Lung (tissue), 12 donors: ENCODE measurements around the gene ADAM12. TPM values are rescaled to one million over a fixed set of nuclear protein-coding genes. Genes with fewer than 3 reads are reported as not detected.

Source experiments
- ATAC-seq: fragments of 200-7000 bp; cut with Tn5 transposase; one replicate; pipeline ENCODE4 v1.9.1; 2020; ENCODE audit warnings: moderate number of reproducible peaks; ENCODE audit not compliant: insufficient read depth, low FRiP score
- DNase-seq, 3 donors: peaks; one replicate each; pipeline ENCODE4 v3.0.0-alpha.2; 2013 to 2017
- H3K27ac ChIP-seq, 2 donors: one replicate each; pipeline ENCODE4 v1.5.1; 2013; ENCODE audit warnings: mild to moderate bottlenecking in 2 of 2, moderate library complexity in 2 of 2, control low read depth in 1 of 2, inconsistent platforms in 1 of 2, low read depth in 1 of 2, low read length in 1 of 2
- H3K27me3 ChIP-seq, 3 donors: one replicate each; pipeline ENCODE4 v1.5.1; 2013; ENCODE audit warnings: low read length in 2 of 3; ENCODE audit not compliant: control insufficient read depth in 3 of 3, insufficient read depth in 3 of 3
- H3K36me3 ChIP-seq, 4 donors: one replicate each; pipeline ENCODE4 v1.5.1; 2013; ENCODE audit warnings: low read length in 4 of 4, mild to moderate bottlenecking in 1 of 4, moderate library complexity in 1 of 4; ENCODE audit not compliant: control insufficient read depth in 4 of 4, insufficient read depth in 4 of 4
- H3K4me1 ChIP-seq, 5 donors: one replicate each; pipeline ENCODE4 v1.5.1; 2013; ENCODE audit warnings: low read length in 5 of 5, mild to moderate bottlenecking in 2 of 5, moderate library complexity in 1 of 5; ENCODE audit not compliant: control insufficient read depth in 5 of 5, insufficient read depth in 5 of 5
- H3K4me3 ChIP-seq: one replicate; pipeline ENCODE4 v1.5.1; 2013; ENCODE audit warnings: mild to moderate bottlenecking, control low read depth, moderate library complexity
- H3K9ac ChIP-seq, 2 donors: one replicate each; pipeline ENCODE4 v1.5.1; 2013; ENCODE audit warnings: low read length in 2 of 2, control low read depth in 1 of 2; ENCODE audit not compliant: insufficient read depth in 1 of 2
- H3K9me3 ChIP-seq, 4 donors: one replicate each; pipeline ENCODE4 v1.5.1; 2013; ENCODE audit warnings: low read length in 3 of 4, mild to moderate bottlenecking in 1 of 4, moderate library complexity in 1 of 4; ENCODE audit not compliant: control insufficient read depth in 4 of 4, insufficient read depth in 3 of 4
- CTCF ChIP-seq: IDR thresholded peaks from 2 replicates; pipeline ENCODE4 v1.5.1; 2012; ENCODE audit warnings: mild to moderate bottlenecking; ENCODE audit errors: control extremely low read depth, extremely low read depth
- WGBS, 2 donors: extraction: QIAGEN DNeasy Blood & Tissue Kit; methylation state at CpG; one replicate each; pipeline ENCODE4 v1.1.7; 2013; 5-methylcytosine and 5-hydroxymethylcytosine counted together
- polyA plus RNA-seq, 2 donors: library from polyadenylated mRNA; stranded (reverse); fragments of 200-250 nt; gene quantifications; one replicate each; pipeline ENCODE4 v1.2.1, GENCODE V29; 2013
- total RNA-seq, 2 donors: library from RNA; depleted of rRNA in 1 of 2; stranded (reverse); fragments of >200 nt in 1 of 2; gene quantifications; one replicate each; pipeline ENCODE4 v1.2.1, GENCODE V29; 2014 to 2021
- donor health status: control.
- donor health status: control.
- donor health status: Bipolar disorder and iron deficiency.
- donor health status: healthy.
- donor health status: DM: yes; HTN: yes; CAD: no.

The ADAM12 gene
- total and polyA plus RNA-seq, 4 donors: 0.16 to 5.8 (median 0.85) TPM

DNA sequence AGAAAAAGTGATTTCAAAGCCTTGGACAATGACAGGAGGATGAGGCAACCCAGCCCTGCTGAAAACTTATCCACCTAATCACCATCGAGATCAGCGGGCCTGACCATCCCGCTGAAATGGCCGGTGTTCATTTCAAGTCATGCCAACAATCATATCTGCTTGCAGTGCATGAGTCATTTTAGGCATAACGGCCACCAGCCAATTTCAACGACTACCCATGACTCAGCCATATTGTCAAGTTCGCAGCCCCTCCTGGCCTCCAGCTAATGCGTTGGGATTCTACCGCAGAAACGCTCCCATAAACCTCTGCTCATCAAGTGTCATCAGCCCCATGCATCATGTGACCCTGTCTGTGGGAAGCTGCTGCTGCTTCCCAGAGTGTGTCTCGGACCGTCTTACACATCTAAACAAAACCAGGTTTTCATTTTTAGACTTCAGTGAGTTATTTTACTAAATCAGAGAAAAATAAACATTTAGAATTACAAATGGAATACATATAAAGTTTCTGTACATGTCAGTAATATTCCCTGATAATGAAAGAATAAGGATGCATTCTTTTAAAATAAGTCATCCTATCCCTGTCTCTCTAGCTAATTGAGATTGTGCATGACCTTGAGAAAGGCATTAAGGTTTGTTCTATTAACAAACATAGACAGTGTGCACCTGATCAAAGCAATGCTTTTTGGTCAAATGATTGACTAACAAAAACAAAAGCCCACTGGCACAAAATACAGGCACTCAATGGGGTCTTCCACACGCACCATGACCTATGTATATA, 188.9 kb downstream of the ADAM12 start:
- no peak for DNase-seq
- no peak for TF ChIP-seq CTCF
- no peaks in the 10 kb centered on the region for H3K4me1 ChIP-seq
- H3K36me3 ChIP-seq: no peaks in the 10 kb centered on the region
- H3K27me3 ChIP-seq: no peaks in the 10 kb centered on the region
- peak; percentile 6 for ATAC-seq
- H3K9ac ChIP-seq: no peak overlapping the region
- H3K4me3 ChIP-seq: no peak overlapping the region
- no peaks in the 10 kb centered on the region for H3K9me3 ChIP-seq
- H3K27ac ChIP-seq: no peak overlapping the region
- WGBS, 2 donors: 91 to 93% methylated on average over 13 of the region's 13 CpGs

- no peaks in the 10 kb centered on the region for H3K27me3 ChIP-seq
- TF ChIP-seq CTCF: no peak
- no peaks in the 10 kb centered on the region for H3K9me3 ChIP-seq
- no peak for ATAC-seq
- H3K4me1 ChIP-seq: no peaks in the 10 kb centered on the region
- no peaks in the 10 kb centered on the region for H3K36me3 ChIP-seq
- no peak for DNase-seq
- no peak overlapping the region for H3K27ac ChIP-seq
- H3K4me3 ChIP-seq: no peak overlapping the region
- no peak overlapping the region for H3K9ac ChIP-seq
These were observed 189.6 kb downstream of the ADAM12 start for GRCh38 chr10:126198681-126199080.

DNA sequence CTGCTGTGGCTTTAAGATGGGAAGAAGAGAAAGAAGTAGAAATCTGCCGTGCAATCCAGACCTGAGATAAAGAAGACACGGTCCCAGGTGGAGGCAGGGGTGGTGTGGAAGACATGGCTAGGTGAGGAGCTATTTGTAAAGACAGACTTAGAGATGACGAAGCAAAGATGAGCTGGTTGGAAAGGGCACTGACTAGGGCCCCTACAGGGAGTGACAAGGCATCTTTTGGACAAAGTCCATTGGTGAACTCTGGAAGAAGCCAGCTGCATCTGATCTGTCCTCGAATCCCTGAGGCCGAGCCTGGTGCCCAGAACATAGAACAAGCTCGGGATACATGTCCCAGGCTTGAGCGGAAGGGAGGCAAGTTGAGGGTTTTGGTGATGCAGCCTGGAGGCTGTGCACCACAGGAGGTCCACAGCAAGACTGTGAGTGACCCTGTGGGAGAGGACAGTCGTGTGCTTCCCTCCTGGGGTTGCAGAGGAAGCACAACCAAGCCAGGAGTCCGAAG, 191.2 kb downstream of the ADAM12 start:
- Histone ChIP-seq H3K27me3 (no peaks in the 10 kb centered on the region), H3K9ac (no peak overlapping the region), H3K36me3 (no peaks in the 10 kb centered on the region), H3K9me3 (no peaks in the 10 kb centered on the region), H3K27ac (no peak overlapping the region), H3K4me3 (no peak overlapping the region), H3K4me1 (no peaks in the 10 kb centered on the region)
- WGBS, 2 donors: 87 to 93% methylated on average over 9 of the region's 9 CpGs
- TF ChIP-seq CTCF: no peak
- no peak for DNase-seq
- no peak for ATAC-seq

DNA sequence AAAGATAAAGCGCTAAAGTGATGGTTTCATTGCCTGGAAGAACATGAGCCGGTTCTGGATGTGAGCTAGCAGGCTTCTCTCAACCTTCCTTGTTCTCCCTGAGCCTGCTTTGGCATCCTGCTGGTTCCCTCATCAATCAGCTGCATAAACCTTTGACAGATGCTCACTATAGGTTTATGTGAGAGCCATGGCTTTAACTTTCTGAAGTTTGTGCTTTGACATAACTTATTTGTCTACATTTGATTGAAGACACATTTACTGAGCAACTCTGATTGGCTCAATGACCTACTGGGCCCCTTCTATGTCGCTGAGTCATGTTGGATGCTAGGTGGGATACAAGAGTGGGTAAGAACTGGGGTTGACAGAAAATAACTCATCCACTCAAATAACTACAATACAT, 192.0 kb downstream of the ADAM12 start:
- Histone ChIP-seq H3K27me3 (no peaks in the 10 kb centered on the region), H3K9ac (no peak overlapping the region), H3K4me1 (no peaks in the 10 kb centered on the region), H3K9me3 (no peaks in the 10 kb centered on the region), H3K36me3 (no peaks in the 10 kb centered on the region), H3K27ac (no peak overlapping the region), H3K4me3 (no peak overlapping the region)
- DNase-seq (no peak), ATAC-seq (no peak)
- WGBS, 2 donors: 89 to 94% methylated on average over 3 of the region's 3 CpGs
- no peak for TF ChIP-seq CTCF
